Right lobe of liver (tissue), 6 donors: ENCODE results near the gene ALKBH7. TPM values are rescaled to one million over a fixed set of nuclear protein-coding genes. Genes with fewer than 3 reads are reported as not detected.

ENCODE experiments used
- ATAC-seq, 4 donors: fragments of 200-7000 bp; cut with Tn5 transposase; one replicate each; pipeline ENCODE4 v1.9.1; 2020; ENCODE audit warnings: mild to moderate bottlenecking in 4 of 4, moderate library complexity in 4 of 4
- DNase-seq, 3 donors: peaks; one replicate each; pipeline ENCODE4 v3.0.0-alpha.2; 2020
- H3K27ac ChIP-seq, 3 donors: fragments of 200-600 bp; one replicate each; pipeline ENCODE4 v1.8.0; 2022
- H3K27me3 ChIP-seq, 2 donors: fragments of 200-600 bp; one replicate each; pipeline ENCODE4 v1.8.0; 2022
- H3K36me3 ChIP-seq, 4 donors: fragments of 200-600 bp; sonication (generic) in 1 of 4; one replicate each; pipeline versions ENCODE4 v1.5.1 to v1.8.0; 2017 to 2022; ENCODE audit warnings: control low read depth in 1 of 4
- H3K4me1 ChIP-seq, 4 donors: fragments of 200-600 bp; sonication (generic) in 1 of 4; one replicate each; pipeline versions ENCODE4 v1.5.1 to v1.8.0; 2017 to 2022; ENCODE audit warnings: control low read depth in 1 of 4
- H3K4me3 ChIP-seq, 3 donors: fragments of 200-600 bp; one replicate each; pipeline ENCODE4 v1.8.0; 2022
- H3K9me3 ChIP-seq, 4 donors: fragments of 200-600 bp; sonication (generic) in 1 of 4; one replicate each; pipeline versions ENCODE4 v1.5.1 to v1.8.0; 2017 to 2022; ENCODE audit warnings: control low read depth in 1 of 4
- CTCF ChIP-seq, 4 donors: fragments of 200-600 bp in 3 of 4; fragments of 450-650 bp in 1 of 4; IDR thresholded peaks; one replicate each; pipeline versions ENCODE4 v1.5.1 to v1.8.0; 2016 to 2022; ENCODE audit warnings: antibody characterized with exemption in 4 of 4, mild to moderate bottlenecking in 2 of 4
- POLR2A ChIP-seq: fragments of 450-650 bp; IDR thresholded peaks from one replicate; pipeline ENCODE4 v1.6.1; 2017; ENCODE audit warnings: antibody characterized with exemption, mild to moderate bottlenecking
- WGBS: methylation state at CpG from one replicate; pipeline ENCODE4 v1.1.6; 2018; ENCODE audit warnings: low coverage, low lambda C conversion rate; ENCODE audit not compliant: insufficient coverage; ENCODE audit errors: missing lambda C conversion rate; 5-methylcytosine and 5-hydroxymethylcytosine counted together
- intact Hi-C, 2 donors: fragments of 100-400 bp; cut with DNase I; formaldehyde crosslinking; loops; one replicate each; pipeline versions ENCODE4 v1.11.2 to v1.14.1; 2022
- total RNA-seq, 6 experiments: library from RNA; depleted of rRNA in 2 of 6; stranded (reverse); fragments of >200 nt in 2 of 6; fragmentation: NEBNext Ultra II Directional in 3 of 6; extraction: Animal tissue kit (Norgen Biotek cat#: 25700) in 3 of 6; gene quantifications; one replicate each; pipeline versions ENCODE4 v1.1.0 to v1.2.4, GENCODE V29; 2016 to 2023
- donor health status: DM: no; HTN: yes; CAD: no.
- donor health status: DM: no; HTN: no; CAD: no.
- donor health status: DM: no; HTN: no; CAD: no.
- donor health status: DM: no; HTN: yes; CAD: no.
- donor health status: DM: no; HTN: yes; CAD: no.

ALKBH7 gene
- total RNA-seq, 6 experiments from 2014 or later, result 60.7 to 78.4 (median 72.2) TPM

GRCh38 chr19:6414793-6415590, 42.4 kb downstream of the ALKBH7 start:
- intact Hi-C loops, result no loop called here
- Histone ChIP-seq H3K9me3 (no peaks in the 10 kb centered on the region), H3K36me3 (peaks cover 9 to 58% (median 34%) of the 10 kb centered on the region in 4 donors), H3K4me1 (no peaks in the 10 kb centered on the region), H3K27ac (no peak overlapping the region), H3K4me3 (no peak overlapping the region), H3K27me3 (no peaks in the 10 kb centered on the region)
- 94% methylated on average over 13 of the region's 47 CpGs for WGBS
- ATAC-seq, result no peak
- no peak for DNase-seq
- TF ChIP-seq CTCF (IDR thresholded peaks at IDR 0.05), result no peak
- no peak for TF ChIP-seq POLR2A

GRCh38 chr19:6415591-6416190, 43.1 kb downstream of the ALKBH7 start:
- H3K4me1 ChIP-seq, result no peaks in the 10 kb centered on the region
- no peak for DNase-seq

GRCh38 chr19:6416658-6417405, 44.2 kb downstream of the ALKBH7 start:
- H3K27me3 ChIP-seq, result no peaks in the 10 kb centered on the region
- no peaks in the 10 kb centered on the region for H3K4me1 ChIP-seq
- 91% methylated on average over 7 of the region's 29 CpGs for WGBS
- ATAC-seq, result no peak
- no peak for DNase-seq
- intact Hi-C loops, result no loop called here
- TF ChIP-seq POLR2A, result no peak
- no peak for TF ChIP-seq CTCF (IDR thresholded peaks at IDR 0.05)
- H3K4me3 ChIP-seq, result no peak overlapping the region
- H3K9me3 ChIP-seq, result no peaks in the 10 kb centered on the region
- peaks cover 9 to 71% (median 37%) of the 10 kb centered on the region in 4 donors for H3K36me3 ChIP-seq
- no peak overlapping the region for H3K27ac ChIP-seq

More at GRCh38 chr19:6415591-6416190, 43.1 kb downstream of the ALKBH7 start:
- H3K27ac ChIP-seq, result no peak overlapping the region
- ATAC-seq, result no peak
- no peak for TF ChIP-seq POLR2A
- no peak for TF ChIP-seq CTCF (IDR thresholded peaks at IDR 0.05)
- no peaks in the 10 kb centered on the region for H3K9me3 ChIP-seq
- WGBS, result 90% methylated on average over 3 of the region's 32 CpGs
- no peaks in the 10 kb centered on the region for H3K27me3 ChIP-seq
- no peak overlapping the region for H3K4me3 ChIP-seq
- peaks cover 9 to 65% (median 37%) of the 10 kb centered on the region in 4 donors for H3K36me3 ChIP-seq
- intact Hi-C loops, result no loop called here

GRCh38 chr19:6417713-6418561, 45.3 kb downstream of the ALKBH7 start:
- DNase-seq (no peak), ATAC-seq (peak; percentile 34 to 66 (median 54))
- Histone ChIP-seq H3K27ac (no peak overlapping the region), H3K27me3 (no peaks in the 10 kb centered on the region), H3K4me3 (no peak overlapping the region), H3K36me3 (peaks cover 9 to 71% (median 37%) of the 10 kb centered on the region in 4 donors), H3K9me3 (no peaks in the 10 kb centered on the region), H3K4me1 (peaks cover 0 to 6% (median 0%) of the 10 kb centered on the region in 4 donors)
- no peak for TF ChIP-seq POLR2A
- peak; percentile 14 to 43 (median 32) for TF ChIP-seq CTCF (IDR thresholded peaks at IDR 0.05)
- intact Hi-C loops, result no loop called here
- WGBS, result 80% methylated on average over 7 of the region's 33 CpGs
